ENCODE data around the gene SMTN.

DNA sequence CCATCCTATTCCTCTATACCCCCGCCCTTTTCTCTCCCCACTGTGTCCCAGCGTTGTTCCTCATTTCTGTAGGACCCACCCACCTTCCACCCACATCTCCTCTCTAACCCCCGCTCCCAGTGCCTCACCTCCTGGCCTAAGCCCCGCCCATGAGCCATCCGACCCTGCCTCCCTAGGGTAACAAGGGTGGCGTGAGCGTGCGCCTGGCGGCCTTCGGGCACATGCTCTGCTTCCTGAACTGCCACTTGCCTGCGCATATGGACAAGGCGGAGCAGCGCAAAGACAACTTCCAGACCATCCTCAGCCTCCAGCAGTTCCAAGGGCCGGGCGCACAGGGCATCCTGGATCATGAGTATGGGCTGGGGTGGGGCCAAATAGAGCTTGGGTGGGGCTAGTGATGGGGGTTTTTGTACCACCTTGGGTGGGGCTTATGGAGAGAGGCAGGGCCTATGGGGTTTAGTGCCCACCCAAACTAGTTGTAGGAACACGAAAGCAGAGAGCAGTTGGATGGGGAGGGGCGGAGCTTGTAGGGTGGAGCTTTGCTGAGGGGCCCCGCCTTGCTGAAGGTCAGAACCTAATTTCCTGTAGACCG, 46.2 kb downstream of the SMTN start:
- TF ChIP-seq, protein P1, sequence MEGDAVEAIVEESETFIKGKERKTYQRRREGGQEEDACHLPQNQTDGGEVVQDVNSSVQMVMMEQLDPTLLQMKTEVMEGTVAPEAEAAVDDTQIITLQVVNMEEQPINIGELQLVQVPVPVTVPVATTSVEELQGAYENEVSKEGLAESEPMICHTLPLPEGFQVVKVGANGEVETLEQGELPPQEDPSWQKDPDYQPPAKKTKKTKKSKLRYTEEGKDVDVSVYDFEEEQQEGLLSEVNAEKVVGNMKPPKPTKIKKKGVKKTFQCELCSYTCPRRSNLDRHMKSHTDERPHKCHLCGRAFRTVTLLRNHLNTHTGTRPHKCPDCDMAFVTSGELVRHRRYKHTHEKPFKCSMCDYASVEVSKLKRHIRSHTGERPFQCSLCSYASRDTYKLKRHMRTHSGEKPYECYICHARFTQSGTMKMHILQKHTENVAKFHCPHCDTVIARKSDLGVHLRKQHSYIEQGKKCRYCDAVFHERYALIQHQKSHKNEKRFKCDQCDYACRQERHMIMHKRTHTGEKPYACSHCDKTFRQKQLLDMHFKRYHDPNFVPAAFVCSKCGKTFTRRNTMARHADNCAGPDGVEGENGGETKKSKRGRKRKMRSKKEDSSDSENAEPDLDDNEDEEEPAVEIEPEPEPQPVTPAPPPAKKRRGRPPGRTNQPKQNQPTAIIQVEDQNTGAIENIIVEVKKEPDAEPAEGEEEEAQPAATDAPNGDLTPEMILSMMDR (IDR thresholded peaks at IDR 0.05): no peak
- no peak for TF ChIP-seq EP300 (IDR thresholded peaks at IDR 0.05)

Data from tibial nerve (tissue), 4 donors.